Vagina (tissue), 2 donors: Measurements from ENCODE around the gene NOSTRIN.
"Not testable (repeated sequence)": the region's sequence is repeated elsewhere in the genome, so short reads cannot be mapped to it uniquely, and the experiment has no call there.

Experiments used
- CTCF ChIP-seq, 3 experiments: fragments of 450-650 bp in 2 of 3; fragments of 200-600 bp in 1 of 3; sonication (generic) in 1 of 3; IDR thresholded peaks; one replicate each; pipeline ENCODE4 v1.5.1; 2017 to 2019; ENCODE audit warnings: antibody characterized with exemption in 3 of 3, mild to moderate bottlenecking in 2 of 3, moderate library complexity in 2 of 3
- POLR2A ChIP-seq, 2 donors: fragments of 450-650 bp; IDR thresholded peaks; one replicate each; pipeline ENCODE4 v1.6.1; 2017; ENCODE audit warnings: antibody characterized with exemption in 2 of 2, mild to moderate bottlenecking in 2 of 2, moderate library complexity in 2 of 2
- POLR2AphosphoS5 ChIP-seq, 2 donors: sonication (generic); formaldehyde crosslinking; IDR thresholded peaks; one replicate each; pipeline ENCODE4 v1.9.0; 2017; ENCODE audit warnings: antibody characterized with exemption in 2 of 2, mild to moderate bottlenecking in 2 of 2, low read depth in 1 of 2; ENCODE audit not compliant: insufficient read depth in 1 of 2

GRCh38 chr2:168870824-168871223 lies 68.4 kb downstream of the NOSTRIN start:
- not testable (repeated sequence) for TF ChIP-seq POLR2A (IDR thresholded peaks at IDR 0.05); POLR2AphosphoS5 (IDR thresholded peaks at IDR 0.05; ENCODE audit: insufficient read depth in 1 of 2, low read depth in 1 of 2); CTCF (IDR thresholded peaks at IDR 0.05)
